AG08395 (cell line): Measurements from ENCODE around the gene TMEM132C.

Experiments
- DNase-seq: peaks from one replicate; pipeline ENCODE4 v3.0.0; 2012; ENCODE audit warnings: mixed read lengths, low spot score

Gene TMEM132C

DNA sequence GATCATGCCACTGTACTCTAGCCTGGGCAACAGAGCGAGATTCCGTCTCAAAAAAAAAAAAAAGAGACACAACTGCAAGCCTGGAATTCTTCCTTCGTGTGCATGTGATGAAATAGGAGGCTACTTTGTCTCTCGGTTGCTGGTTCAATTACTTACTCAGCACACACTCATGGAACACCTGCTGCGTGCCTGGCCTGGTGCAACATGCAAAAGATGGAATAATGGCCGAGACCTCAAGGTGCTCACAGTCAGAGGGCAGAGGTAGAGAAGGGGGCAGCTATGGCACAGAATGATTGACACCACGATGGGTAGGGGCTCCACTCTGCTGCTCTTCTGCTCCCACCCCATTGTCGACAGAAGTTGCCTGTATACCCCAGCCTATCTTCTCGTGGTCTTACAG lies 444.5 kb downstream of the TMEM132C start:
- no peak for DNase-seq

GRCh38 chr12:128712622-128713021 lies 445.7 kb downstream of the TMEM132C start:
- no peak for DNase-seq

DNA sequence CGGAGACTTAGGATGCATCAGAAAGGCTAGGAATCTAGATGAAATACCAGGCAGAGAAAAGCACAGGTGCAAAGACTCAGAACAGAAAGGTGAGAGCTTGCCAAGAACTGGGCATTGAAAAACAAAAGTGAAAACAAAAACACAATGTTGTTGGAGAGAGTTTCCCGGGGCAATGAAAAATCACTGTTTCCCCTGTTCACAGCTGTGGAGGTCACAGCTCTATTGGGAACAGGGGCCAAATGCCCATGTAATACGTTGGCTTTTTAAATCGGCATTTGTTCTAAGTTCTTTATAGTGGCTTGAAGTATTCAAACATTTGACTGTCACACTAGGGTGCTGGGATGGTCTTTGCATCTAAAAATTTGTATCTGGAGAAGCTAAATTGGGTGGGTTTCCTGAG lies 448.5 kb downstream of the TMEM132C start:
- no peak for DNase-seq

DNA sequence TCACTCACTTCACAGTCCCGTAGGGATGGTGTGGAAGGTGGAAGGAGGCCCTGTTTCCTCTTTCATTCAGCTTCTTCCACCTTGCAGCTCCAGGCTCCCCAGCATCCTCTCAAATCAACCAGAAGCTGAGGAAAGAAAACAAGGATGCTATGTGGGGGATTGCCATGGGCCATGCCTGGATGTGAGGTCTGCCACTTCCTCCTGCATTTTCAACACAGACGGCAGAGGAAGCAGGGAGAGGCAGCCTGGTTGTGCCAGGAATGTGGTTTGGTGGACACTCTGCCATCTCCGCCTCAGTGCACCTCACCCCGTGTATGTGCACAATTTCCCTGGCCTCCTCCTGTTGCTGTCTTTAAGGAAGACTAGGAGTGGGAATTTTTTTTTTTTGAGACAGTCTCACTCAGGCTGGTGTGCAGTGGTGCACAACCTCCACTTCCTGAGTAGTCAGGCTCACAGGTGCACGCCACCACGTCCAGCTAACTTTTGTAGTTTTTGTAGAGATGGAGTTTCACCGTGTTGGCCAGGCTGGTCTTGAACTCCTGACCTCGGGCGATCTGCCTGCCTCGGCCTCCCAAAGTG lies 457.6 kb downstream of the TMEM132C start:
- DNase-seq: no peak

DNA sequence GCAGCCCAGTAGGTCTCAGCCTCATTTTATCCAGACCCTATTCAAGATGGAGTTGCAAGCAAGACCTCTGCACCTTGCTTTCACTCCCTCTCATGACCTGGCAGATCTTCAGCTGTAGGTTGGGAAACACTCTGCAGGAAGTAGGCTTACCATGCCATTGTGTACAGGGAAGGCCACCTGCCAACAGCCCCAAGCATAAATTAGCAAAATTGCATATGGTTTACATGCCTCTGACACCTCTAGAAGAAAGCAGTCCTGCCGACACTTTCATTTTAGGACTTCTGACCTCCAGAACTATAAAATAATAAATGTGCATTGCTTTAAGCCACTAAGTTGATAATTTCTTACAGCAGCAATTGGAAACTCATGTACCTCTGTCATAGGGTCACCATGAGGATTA lies 459.9 kb downstream of the TMEM132C start:
- DNase-seq: no peak

GRCh38 chr12:128727461-128727860 lies 460.5 kb downstream of the TMEM132C start:
- DNase-seq: no peak

- no peak for DNase-seq
Observed at GRCh38 chr12:128727999-128728398, 461.0 kb downstream of the TMEM132C start.

GRCh38 chr12:128729628-128730121 lies 462.7 kb downstream of the TMEM132C start:
- no peak for DNase-seq

- DNase-seq: no peak
Observed at GRCh38 chr12:128734371-128734770, 467.4 kb downstream of the TMEM132C start.

DNA sequence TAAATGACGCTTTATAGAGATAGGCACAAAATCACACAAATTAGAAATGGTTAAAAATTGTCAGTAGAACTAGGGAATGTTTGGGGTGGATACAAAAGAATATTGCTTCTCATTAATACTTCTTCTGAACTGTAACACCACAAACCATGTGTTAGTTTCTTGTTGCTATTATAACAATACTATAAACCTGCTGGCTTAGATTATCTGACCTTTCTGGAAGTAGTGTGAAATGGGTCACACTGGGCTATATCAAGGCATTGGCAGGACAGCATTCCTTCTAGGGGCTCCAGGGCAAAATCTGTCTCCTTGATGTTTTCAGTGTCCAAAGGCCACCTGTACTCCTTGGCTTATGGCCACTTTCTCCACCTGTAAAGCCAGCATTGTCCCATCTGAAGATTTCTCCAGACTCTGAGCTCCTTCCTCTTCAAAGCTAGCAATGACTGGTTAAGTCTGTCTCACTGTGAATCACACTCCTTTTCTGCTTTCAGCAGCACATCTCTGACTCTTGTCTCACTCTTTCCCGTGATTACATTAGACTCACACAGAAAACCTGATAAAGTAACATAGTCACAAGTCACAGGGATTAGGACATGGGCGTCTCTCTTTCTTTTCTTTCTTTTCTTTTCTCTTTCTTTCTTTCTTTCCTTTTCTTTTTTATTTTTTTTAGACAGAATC lies 470.5 kb downstream of the TMEM132C start:
- no peak for DNase-seq

DNA sequence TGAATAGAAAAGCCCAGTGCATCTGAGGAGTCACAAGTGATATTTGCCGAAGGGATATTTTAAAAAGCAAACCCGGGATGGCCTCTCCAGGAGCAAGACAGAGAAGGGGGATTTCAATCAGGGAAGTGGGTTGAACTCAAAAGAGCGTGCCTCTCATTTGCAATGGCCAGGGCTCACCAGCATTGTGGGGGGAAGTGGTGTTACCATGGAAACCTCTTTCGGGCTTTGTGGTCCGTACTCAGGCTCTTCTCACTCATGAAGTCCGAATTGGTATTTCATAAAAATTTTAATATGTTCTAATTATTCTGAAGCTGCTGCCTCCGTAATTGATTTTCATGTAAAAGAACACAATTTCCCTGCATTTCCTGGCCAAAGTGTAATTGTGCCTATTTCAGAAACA lies 476.9 kb downstream of the TMEM132C start:
- no peak for DNase-seq

GRCh38 chr12:128745772-128746689 lies 479.1 kb downstream of the TMEM132C start:
- no peak for DNase-seq

DNA sequence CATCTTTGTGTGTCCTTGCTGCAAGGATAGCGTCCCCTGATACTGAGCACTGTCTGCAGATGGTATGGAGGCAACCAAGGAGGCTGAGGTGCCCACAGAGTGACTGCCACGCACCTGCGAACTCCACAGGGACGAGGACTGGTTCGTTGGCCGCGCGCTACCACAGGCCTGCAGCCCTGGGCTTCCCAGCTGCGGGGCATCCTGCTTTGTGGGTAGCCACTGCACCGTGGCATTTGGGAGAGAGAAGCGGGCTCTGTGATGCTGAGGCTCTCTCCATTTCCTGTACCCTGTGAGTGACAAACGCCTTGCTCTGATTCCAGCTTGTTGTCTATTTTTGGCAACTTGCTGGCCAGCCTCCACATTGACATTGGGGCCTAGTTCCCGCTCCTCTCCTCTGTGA lies 480.5 kb downstream of the TMEM132C start:
- no peak for DNase-seq

DNA sequence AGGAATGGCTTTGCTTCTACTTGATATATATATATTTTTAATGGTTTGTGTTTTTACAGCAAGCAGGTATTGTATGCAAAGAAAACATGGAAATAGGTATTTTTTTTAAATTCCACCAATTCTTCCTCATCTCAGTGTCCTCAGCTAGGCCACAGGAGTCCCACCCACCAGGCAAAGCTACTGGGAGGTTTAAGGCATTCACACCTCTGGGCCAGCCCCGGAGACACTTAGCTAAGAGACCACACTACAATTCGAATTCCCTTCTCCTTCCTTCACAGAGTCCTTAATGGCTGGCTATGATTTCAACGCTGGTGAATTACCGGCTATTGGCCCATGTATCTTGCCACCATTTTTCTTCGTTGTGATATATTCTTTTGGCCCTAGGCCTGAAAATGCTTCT lies 485.4 kb downstream of the TMEM132C start:
- no peak for DNase-seq

- no peak for DNase-seq
Observed at GRCh38 chr12:128753438-128753837, 486.5 kb downstream of the TMEM132C start.

DNA sequence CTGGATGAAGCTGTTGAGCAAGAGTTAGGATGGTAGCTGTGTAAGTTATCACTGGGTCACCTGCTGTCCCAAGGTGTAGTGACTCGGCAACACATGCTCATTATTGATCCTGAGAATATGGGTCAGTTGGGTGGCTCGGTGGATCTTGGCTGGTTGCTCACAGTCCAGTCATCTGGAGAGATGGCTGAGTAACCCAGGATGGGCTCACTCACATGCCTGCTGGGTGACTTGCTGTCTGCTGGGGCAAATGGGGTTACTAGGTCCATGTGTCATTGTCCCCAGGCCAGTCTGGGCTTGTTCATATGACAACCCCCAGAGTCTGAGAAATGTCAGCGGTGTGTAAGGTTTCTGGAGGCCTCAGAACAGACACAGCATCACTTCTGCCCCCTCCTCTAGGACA lies 487.3 kb downstream of the TMEM132C start:
- no peak for DNase-seq

GRCh38 chr12:128755566-128755965 lies 488.6 kb downstream of the TMEM132C start:
- no peak for DNase-seq
